GM23338 (cell line): ENCODE results near the gene SLC6A12. TPM values are rescaled to one million over a fixed set of nuclear protein-coding genes. Genes with fewer than 3 reads are reported as not detected.

Experiments used
- ATAC-seq: fragments of 200-7000 bp; cut with Tn5 transposase; 3 replicates; pipeline ENCODE4 v1.9.1; 2020
- DNase-seq: peaks from one replicate; pipeline ENCODE4 v3.0.0-alpha.2; 2015; ENCODE audit warnings: low spot score
- H2AFZ ChIP-seq: fragments of 200-600 bp; sonication (generic); 2 replicates; pipeline ENCODE4 v1.8.0; 2016; ENCODE audit warnings: antibody characterized with exemption, mild to moderate bottlenecking, moderate library complexity
- H3F3A ChIP-seq: fragments of 200-600 bp; sonication (generic); replicated peaks from 2 replicates; pipeline ENCODE4 v1.8.0; 2017; ENCODE audit warnings: antibody characterized with exemption, mixed run types, low read depth
- H3K27ac ChIP-seq: fragments of 200-600 bp; sonication (generic); 2 replicates; pipeline ENCODE4 v1.6.1; 2016; ENCODE audit warnings: low read depth
- H3K27me3 ChIP-seq: fragments of 200-600 bp; sonication (generic); 2 replicates; pipeline ENCODE4 v1.8.0; 2016; ENCODE audit warnings: mild to moderate bottlenecking, mixed run types, moderate library complexity; ENCODE audit not compliant: insufficient read depth
- H3K36me3 ChIP-seq: fragments of 200-600 bp; sonication (generic); 2 replicates; pipeline ENCODE4 v1.8.0; 2016; ENCODE audit warnings: mild to moderate bottlenecking; ENCODE audit not compliant: insufficient read depth
- H3K4me1 ChIP-seq: fragments of 200-600 bp; sonication (generic); 2 replicates; pipeline ENCODE4 v1.8.0; 2016; ENCODE audit warnings: mild to moderate bottlenecking, moderate library complexity; ENCODE audit not compliant: insufficient read depth
- H3K4me2 ChIP-seq: fragments of 200-600 bp; sonication (generic); 2 replicates; pipeline ENCODE4 v1.7.1; 2017; ENCODE audit warnings: mixed run types
- H3K4me3 ChIP-seq: fragments of 200-600 bp; sonication (generic); 2 replicates; pipeline ENCODE4 v1.6.1; 2016; ENCODE audit warnings: mixed run types
- H3K79me2 ChIP-seq: fragments of 200-600 bp; sonication (generic); replicated peaks from 2 replicates; pipeline ENCODE4 v1.8.0; 2017; ENCODE audit warnings: mild to moderate bottlenecking; ENCODE audit not compliant: insufficient read depth
- H3K9me2 ChIP-seq: fragments of 200-600 bp; sonication (generic); 2 replicates; pipeline ENCODE4 v1.8.0; 2017; ENCODE audit not compliant: insufficient read depth
- H4K20me1 ChIP-seq: fragments of 200-600 bp; sonication (generic); replicated peaks from 2 replicates; pipeline ENCODE4 v1.8.0; 2017; ENCODE audit warnings: mild to moderate bottlenecking; ENCODE audit not compliant: insufficient read depth
- H3K27ac Mint-ChIP-seq: 2 replicates; pipeline ENCODE4 v1.8.0; 2020; ENCODE audit warnings: inconsistent platforms, mild to moderate bottlenecking, moderate library complexity, mixed read lengths
- H3K27me3 Mint-ChIP-seq: 3 replicates; pipeline ENCODE4 v1.8.0; 2022; ENCODE audit warnings: low read depth, mild to moderate bottlenecking, moderate library complexity, mixed read lengths, inconsistent platforms; ENCODE audit not compliant: insufficient read depth, poor library complexity
- H3K36me3 Mint-ChIP-seq: 3 replicates; pipeline ENCODE4 v1.8.0; 2021; ENCODE audit warnings: low read depth, mild to moderate bottlenecking, inconsistent platforms, moderate library complexity, mixed read lengths
- H3K4me1 Mint-ChIP-seq: 3 replicates; pipeline ENCODE4 v1.8.0; 2020; ENCODE audit warnings: mild to moderate bottlenecking, inconsistent platforms, mixed read lengths
- H3K4me3 Mint-ChIP-seq: 3 replicates; pipeline ENCODE4 v1.8.0; 2021; ENCODE audit warnings: moderate library complexity, mild to moderate bottlenecking, inconsistent platforms, mixed read lengths
- H3K9me3 Mint-ChIP-seq: 3 replicates; pipeline ENCODE4 v1.8.0; 2020; ENCODE audit warnings: moderate library complexity, mild to moderate bottlenecking, inconsistent platforms, mixed read lengths
- ETS1 ChIP-seq: IDR thresholded peaks from 2 replicates; pipeline ENCODE4 v1.6.1; 2016; ENCODE audit warnings: antibody characterized with exemption
- NANOG ChIP-seq: IDR thresholded peaks from 2 replicates; pipeline ENCODE4 v1.6.1; 2016; ENCODE audit warnings: antibody characterized with exemption, borderline replicate concordance
- POLR2AphosphoS5 ChIP-seq: IDR thresholded peaks from 2 replicates; pipeline ENCODE4 v1.6.1; 2016; ENCODE audit warnings: antibody characterized with exemption, low read depth
- REST ChIP-seq: IDR thresholded peaks from one replicate; pipeline ENCODE4 v1.6.1; 2018; ENCODE audit warnings: antibody characterized with exemption; ENCODE audit not compliant: unreplicated experiment
- STAT1 ChIP-seq: IDR thresholded peaks from one replicate; pipeline ENCODE4 v1.6.1; 2016; ENCODE audit warnings: antibody characterized with exemption; ENCODE audit not compliant: unreplicated experiment
- ZNF114 ChIP-seq: fragments of 250-450 bp; sonication (Bioruptor Pico); IDR thresholded peaks from 2 replicates; pipeline ENCODE4 v1.5.0; 2020; ENCODE audit warnings: mild to moderate bottlenecking, moderate library complexity
- ZNF331 ChIP-seq: fragments of 250-450 bp; sonication (Bioruptor Pico); IDR thresholded peaks from 2 replicates; pipeline ENCODE4 v1.5.0; 2020; ENCODE audit warnings: low read depth, mild to moderate bottlenecking, moderate library complexity
- polyA plus RNA-seq: library from polyadenylated mRNA; unstranded; fragments of >200 nt; fragmentation: Nextera tagmentation; extraction: Ambion mirVana; gene quantifications from 2 replicates; pipeline ENCODE4 v1.2.1, GENCODE V29; 2016
- total RNA-seq: library from RNA; depleted of rRNA; stranded (reverse); fragments of >200 nt; shearing (Covaris generic); gene quantifications from 2 replicates; pipeline ENCODE4 v1.2.3, GENCODE V29; 2014
- TF ChIP-seq, protein P1 (sequence below), 2 experiments: fragments of 200-600 bp in 1 of 2; sonication (generic) in 1 of 2; conservative IDR thresholded peaks; 2 replicates each; pipeline versions ENCODE4 v1.5.1 to v1.6.1; 2016 to 2017; ENCODE audit warnings: antibody characterized with exemption in 2 of 2, low read depth in 2 of 2, mild to moderate bottlenecking in 2 of 2, moderate library complexity in 1 of 2

The SLC6A12 gene
- total and polyA plus RNA-seq, 2 experiments from 2014 or later: 0.56 TPM; not detected in 1

DNA sequence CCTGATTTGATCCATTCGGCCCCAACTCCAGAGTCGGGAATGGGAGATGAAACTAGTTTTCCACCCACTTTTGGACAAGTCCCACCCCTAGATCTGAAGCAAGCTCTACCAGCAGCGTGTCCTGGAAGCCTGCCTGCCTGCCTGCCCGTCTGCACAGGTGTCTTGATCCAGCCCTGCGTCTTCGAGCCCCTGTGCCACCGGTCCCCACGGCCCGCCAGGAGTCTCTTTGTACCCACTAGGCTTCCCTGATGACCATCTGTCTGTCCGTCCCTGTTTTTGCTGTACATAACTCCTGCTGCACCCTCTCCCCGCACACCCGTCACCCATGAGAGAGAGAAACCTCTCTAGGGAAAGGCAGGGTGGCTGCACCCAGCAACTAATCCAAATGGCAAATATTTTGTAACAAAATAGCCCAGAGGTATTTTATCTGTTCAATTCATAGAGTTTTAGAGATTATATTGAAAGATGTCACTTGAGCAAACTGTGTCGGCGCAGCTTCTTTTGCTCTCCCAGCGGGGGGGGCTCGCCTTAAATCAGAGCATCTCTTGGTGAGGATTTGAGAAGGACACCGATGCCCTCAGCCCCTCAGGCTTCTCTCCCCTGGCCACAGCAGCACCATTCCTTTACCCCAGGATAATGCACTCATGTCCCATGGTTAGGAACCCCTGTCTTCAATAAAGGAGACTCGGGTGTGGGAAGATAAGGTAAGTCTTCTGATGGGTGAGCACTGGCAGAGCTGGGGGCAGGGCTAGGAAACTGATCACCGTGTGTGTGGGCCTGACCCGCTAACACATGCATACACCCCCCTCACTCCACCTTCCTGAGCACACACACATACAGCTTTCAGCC lies 35.8 kb downstream of the SLC6A12 start (continued):
- TF ChIP-seq REST (no peak), NANOG (no peak), ETS1 (no peak), POLR2AphosphoS5 (no peak)

DNA sequence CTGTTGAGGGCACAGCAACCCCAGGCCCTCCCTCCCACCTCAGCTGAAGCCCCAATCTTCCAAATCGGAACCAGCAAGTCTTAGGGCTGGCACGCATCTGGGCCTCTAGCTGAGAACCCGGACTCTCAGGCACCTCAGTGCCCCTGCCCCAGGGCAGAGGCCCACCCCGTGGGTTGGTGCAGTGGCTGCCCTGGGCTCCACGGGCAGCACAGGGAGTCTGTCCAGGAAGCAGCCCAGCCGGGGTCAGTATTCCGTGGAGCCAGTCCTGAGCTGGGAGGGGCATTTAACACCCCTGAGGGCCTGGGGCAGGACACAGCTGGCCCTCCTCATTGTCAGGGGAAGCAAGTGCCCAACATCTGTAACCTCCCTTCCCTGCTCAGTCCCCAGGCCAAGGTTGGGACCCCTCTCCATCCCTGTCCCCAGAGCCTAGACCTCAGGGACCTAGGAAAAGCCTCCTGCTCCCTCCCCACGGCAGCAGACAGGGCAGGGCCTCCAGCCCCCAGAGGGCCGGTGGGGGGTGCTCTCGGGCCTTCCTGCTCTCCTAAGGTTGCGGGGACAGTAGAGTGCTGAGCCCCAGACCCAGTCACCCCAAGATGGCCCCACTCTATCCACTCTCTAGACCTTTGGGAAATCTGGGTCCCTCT lies 36.5 kb downstream of the SLC6A12 start:
- Mint-ChIP-seq H3K4me3 (no peak overlapping the region), H3K27ac (no peak overlapping the region), H3K4me1 (peaks cover 39% of the 10 kb centered on the region), H3K9me3 (no peaks in the 10 kb centered on the region), H3K36me3 (no peaks in the 10 kb centered on the region; the same call in 2 of the 3 replicates), H3K27me3 (peaks cover 14% of the 10 kb centered on the region)
- no peaks in the 10 kb centered on the region; the same call in 1 of the 2 replicates for H3K4me1 ChIP-seq
- no peaks in the 10 kb centered on the region for H3F3A ChIP-seq
- H2AFZ ChIP-seq: no peak overlapping the region
- no peak overlapping the region for H3K4me2 ChIP-seq
- no peak overlapping the region for H3K27ac ChIP-seq
- H3K36me3 ChIP-seq: no peaks in the 10 kb centered on the region; the same call in 1 of the 2 replicates
- H3K79me2 ChIP-seq: no peaks in the 10 kb centered on the region
- no peak for DNase-seq
- TF ChIP-seq, protein P1, sequence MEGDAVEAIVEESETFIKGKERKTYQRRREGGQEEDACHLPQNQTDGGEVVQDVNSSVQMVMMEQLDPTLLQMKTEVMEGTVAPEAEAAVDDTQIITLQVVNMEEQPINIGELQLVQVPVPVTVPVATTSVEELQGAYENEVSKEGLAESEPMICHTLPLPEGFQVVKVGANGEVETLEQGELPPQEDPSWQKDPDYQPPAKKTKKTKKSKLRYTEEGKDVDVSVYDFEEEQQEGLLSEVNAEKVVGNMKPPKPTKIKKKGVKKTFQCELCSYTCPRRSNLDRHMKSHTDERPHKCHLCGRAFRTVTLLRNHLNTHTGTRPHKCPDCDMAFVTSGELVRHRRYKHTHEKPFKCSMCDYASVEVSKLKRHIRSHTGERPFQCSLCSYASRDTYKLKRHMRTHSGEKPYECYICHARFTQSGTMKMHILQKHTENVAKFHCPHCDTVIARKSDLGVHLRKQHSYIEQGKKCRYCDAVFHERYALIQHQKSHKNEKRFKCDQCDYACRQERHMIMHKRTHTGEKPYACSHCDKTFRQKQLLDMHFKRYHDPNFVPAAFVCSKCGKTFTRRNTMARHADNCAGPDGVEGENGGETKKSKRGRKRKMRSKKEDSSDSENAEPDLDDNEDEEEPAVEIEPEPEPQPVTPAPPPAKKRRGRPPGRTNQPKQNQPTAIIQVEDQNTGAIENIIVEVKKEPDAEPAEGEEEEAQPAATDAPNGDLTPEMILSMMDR (conservative IDR thresholded peaks at IDR 0.05; ENCODE audit: low read depth in 2 of 2): peak in 1 of 2 experiments; percentile 31; a peak in 1 of 4 replicates
- TF ChIP-seq STAT1 (no peak), ZNF331 (CRISPR knock-in tag) (no peak), ZNF114 (no peak)
- no peaks in the 10 kb centered on the region for H3K9me2 ChIP-seq
- no peaks in the 10 kb centered on the region for H4K20me1 ChIP-seq
- peak; percentile 21 for ATAC-seq
- H3K4me3 ChIP-seq: no peak overlapping the region
- H3K27me3 ChIP-seq: no peaks in the 10 kb centered on the region
